HL-60 (cell line): ENCODE measurements around the gene PITPNC1.

Source experiments
- GABPA ChIP-seq: IDR thresholded peaks from 2 replicates; pipeline ENCODE4 v1.6.1; 2012; ENCODE audit warnings: low read depth
- POLR2AphosphoS5 ChIP-seq: IDR thresholded peaks from 2 replicates; pipeline ENCODE4 v1.6.1; 2012; ENCODE audit warnings: low read depth
- SPI1 ChIP-seq: IDR thresholded peaks from 2 replicates; pipeline ENCODE4 v1.6.1; 2012; ENCODE audit warnings: low read depth, mild to moderate bottlenecking, borderline replicate concordance
- TF ChIP-seq, protein P1 (sequence below): IDR thresholded peaks from one replicate; pipeline ENCODE4 v1.5.1; 2011; ENCODE audit warnings: low read length, control low read depth, inconsistent platforms; ENCODE audit not compliant: insufficient read depth
- TF ChIP-seq, protein P2 (sequence below): IDR thresholded peaks from 2 replicates; pipeline ENCODE4 v1.6.1; 2012; ENCODE audit warnings: low read depth; ENCODE audit not compliant: insufficient replicate concordance

DNA sequence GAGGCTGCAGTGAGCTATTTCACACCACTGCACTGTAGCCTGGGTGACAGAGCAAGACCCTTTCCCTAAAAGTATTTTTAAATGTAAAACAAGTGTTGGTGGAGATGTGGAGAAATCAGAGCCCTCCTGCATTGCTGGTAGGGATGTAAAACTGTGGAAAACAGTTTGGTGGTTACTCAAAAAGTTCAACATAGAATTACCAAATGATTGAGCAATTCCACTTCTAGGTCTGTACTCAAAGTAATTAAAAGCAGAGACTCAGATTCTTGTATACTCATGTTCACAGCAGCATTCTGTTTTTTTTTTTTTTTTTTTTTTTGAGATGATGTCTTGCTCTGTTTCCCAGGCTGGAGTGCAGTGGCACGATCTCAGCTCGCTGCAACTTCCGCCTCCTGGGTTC lies 141.8 kb downstream of the PITPNC1 start:
- TF ChIP-seq, protein P1, sequence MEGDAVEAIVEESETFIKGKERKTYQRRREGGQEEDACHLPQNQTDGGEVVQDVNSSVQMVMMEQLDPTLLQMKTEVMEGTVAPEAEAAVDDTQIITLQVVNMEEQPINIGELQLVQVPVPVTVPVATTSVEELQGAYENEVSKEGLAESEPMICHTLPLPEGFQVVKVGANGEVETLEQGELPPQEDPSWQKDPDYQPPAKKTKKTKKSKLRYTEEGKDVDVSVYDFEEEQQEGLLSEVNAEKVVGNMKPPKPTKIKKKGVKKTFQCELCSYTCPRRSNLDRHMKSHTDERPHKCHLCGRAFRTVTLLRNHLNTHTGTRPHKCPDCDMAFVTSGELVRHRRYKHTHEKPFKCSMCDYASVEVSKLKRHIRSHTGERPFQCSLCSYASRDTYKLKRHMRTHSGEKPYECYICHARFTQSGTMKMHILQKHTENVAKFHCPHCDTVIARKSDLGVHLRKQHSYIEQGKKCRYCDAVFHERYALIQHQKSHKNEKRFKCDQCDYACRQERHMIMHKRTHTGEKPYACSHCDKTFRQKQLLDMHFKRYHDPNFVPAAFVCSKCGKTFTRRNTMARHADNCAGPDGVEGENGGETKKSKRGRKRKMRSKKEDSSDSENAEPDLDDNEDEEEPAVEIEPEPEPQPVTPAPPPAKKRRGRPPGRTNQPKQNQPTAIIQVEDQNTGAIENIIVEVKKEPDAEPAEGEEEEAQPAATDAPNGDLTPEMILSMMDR = no peak
- TF ChIP-seq SPI1 (no peak), POLR2AphosphoS5 (no peak), GABPA (no peak)
- TF ChIP-seq, protein P2, sequence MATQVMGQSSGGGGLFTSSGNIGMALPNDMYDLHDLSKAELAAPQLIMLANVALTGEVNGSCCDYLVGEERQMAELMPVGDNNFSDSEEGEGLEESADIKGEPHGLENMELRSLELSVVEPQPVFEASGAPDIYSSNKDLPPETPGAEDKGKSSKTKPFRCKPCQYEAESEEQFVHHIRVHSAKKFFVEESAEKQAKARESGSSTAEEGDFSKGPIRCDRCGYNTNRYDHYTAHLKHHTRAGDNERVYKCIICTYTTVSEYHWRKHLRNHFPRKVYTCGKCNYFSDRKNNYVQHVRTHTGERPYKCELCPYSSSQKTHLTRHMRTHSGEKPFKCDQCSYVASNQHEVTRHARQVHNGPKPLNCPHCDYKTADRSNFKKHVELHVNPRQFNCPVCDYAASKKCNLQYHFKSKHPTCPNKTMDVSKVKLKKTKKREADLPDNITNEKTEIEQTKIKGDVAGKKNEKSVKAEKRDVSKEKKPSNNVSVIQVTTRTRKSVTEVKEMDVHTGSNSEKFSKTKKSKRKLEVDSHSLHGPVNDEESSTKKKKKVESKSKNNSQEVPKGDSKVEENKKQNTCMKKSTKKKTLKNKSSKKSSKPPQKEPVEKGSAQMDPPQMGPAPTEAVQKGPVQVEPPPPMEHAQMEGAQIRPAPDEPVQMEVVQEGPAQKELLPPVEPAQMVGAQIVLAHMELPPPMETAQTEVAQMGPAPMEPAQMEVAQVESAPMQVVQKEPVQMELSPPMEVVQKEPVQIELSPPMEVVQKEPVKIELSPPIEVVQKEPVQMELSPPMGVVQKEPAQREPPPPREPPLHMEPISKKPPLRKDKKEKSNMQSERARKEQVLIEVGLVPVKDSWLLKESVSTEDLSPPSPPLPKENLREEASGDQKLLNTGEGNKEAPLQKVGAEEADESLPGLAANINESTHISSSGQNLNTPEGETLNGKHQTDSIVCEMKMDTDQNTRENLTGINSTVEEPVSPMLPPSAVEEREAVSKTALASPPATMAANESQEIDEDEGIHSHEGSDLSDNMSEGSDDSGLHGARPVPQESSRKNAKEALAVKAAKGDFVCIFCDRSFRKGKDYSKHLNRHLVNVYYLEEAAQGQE = no peak
